Transverse colon (tissue), 4 donors: ENCODE data around the gene COPZ1. TPM values are rescaled to one million over a fixed set of nuclear protein-coding genes. Genes with fewer than 3 reads are reported as not detected.
"Not testable (repeated sequence)": the region's sequence is repeated elsewhere in the genome, so short reads cannot be mapped to it uniquely, and the experiment has no call there.

ENCODE experiments used
- DNase-seq: peaks from one replicate; pipeline ENCODE4 v3.0.0-alpha.2; 2019
- H3K27ac ChIP-seq, 4 donors: fragments of 200-600 bp; sonication (generic); 2 replicates each; pipeline ENCODE4 v1.5.1; 2016 to 2018; ENCODE audit warnings: inconsistent platforms in 4 of 4
- H3K27me3 ChIP-seq: fragments of 200-600 bp; sonication (generic); 2 replicates; pipeline ENCODE4 v1.5.1; 2017; ENCODE audit warnings: inconsistent platforms
- H3K36me3 ChIP-seq, 4 donors: fragments of 200-600 bp; sonication (generic); 2 replicates each; pipeline ENCODE4 v1.5.1; 2017 to 2019; ENCODE audit warnings: inconsistent platforms in 4 of 4
- H3K4me1 ChIP-seq, 4 donors: fragments of 200-600 bp; sonication (generic); 2 replicates each; pipeline ENCODE4 v1.5.1; 2017 to 2020; ENCODE audit warnings: inconsistent platforms in 4 of 4
- H3K4me3 ChIP-seq, 4 donors: fragments of 200-600 bp; sonication (generic); 1 replicate in 1 of 4; 2 replicates in 3 of 4; pipeline versions ENCODE4 v1.5.1 to v1.6.1; 2017 to 2019; ENCODE audit warnings: inconsistent platforms in 4 of 4
- H3K9me3 ChIP-seq, 2 donors: fragments of 200-600 bp; sonication (generic); 2 replicates each; pipeline ENCODE4 v1.5.1; 2017 to 2019; ENCODE audit warnings: inconsistent platforms in 2 of 2
- CTCF ChIP-seq, 5 experiments: fragments of 200-600 bp in 3 of 5; fragments of 450-650 bp in 2 of 5; sonication (generic) in 3 of 5; IDR thresholded peaks; 1 replicate in 2 of 5; 2 replicates in 3 of 5; pipeline ENCODE4 v1.5.1; 2016 to 2017; ENCODE audit warnings: antibody characterized with exemption in 5 of 5, inconsistent platforms in 3 of 5, mild to moderate bottlenecking in 2 of 5, moderate library complexity in 1 of 5
- EP300 ChIP-seq: sonication (generic); formaldehyde crosslinking; IDR thresholded peaks from one replicate; pipeline ENCODE4 v1.6.1; 2017; ENCODE audit warnings: antibody characterized with exemption, low read depth
- POLR2A ChIP-seq: fragments of 450-650 bp; IDR thresholded peaks from one replicate; pipeline ENCODE4 v1.6.1; 2016; ENCODE audit warnings: antibody characterized with exemption, mild to moderate bottlenecking, moderate library complexity
- POLR2AphosphoS5 ChIP-seq, 3 donors: sonication (generic); formaldehyde crosslinking; IDR thresholded peaks; one replicate each; pipeline ENCODE4 v1.6.1; 2016; ENCODE audit warnings: antibody characterized with exemption in 3 of 3
- WGBS, 2 donors: methylation state at CpG; one replicate each; pipeline ENCODE4 v1.1.5; 2018; ENCODE audit warnings: low coverage in 1 of 2; 5-methylcytosine and 5-hydroxymethylcytosine counted together
- in situ Hi-C, 4 donors: fragments of 200-750 bp; cut with MboI; loops; one replicate each; pipeline versions ENCODE4 v1.15.0 to v1.15.1; 2017; ENCODE audit warnings: low sequenced_read_pairs in 3 of 4, low pct_ligation_motif_present in 1 of 4, low pct_unique_long_range_greater_than_20kb in 1 of 4
- intact Hi-C: fragments of 100-400 bp; cut with DNase I; formaldehyde crosslinking; loops from one replicate; pipeline ENCODE4 v1.15.1; 2023; ENCODE audit warnings: low total_unique reads
- total RNA-seq, 4 donors: library from RNA; depleted of rRNA; stranded (reverse); fragments of >200 nt; gene quantifications; one replicate each; pipeline ENCODE4 v1.1.0, GENCODE V29; 2016

The COPZ1 gene
- total RNA-seq, 4 donors from 2014 or later: 25.8 to 79.6 (median 63.6) TPM

GRCh38 chr12:54282949-54283593, 41.9 kb upstream of the COPZ1 start:
- 29 to 36% methylated on average over 7 to 11 of the region's 11 CpGs for WGBS, 2 donors
- in situ Hi-C loops: no loop called here
- H3K4me3 ChIP-seq: peak overlapping the region in 2 of 4 donors; percentile 54 to 90
- H3K36me3 ChIP-seq: peaks cover 0 to 40% (median 20%) of the 10 kb centered on the region in 4 donors
- H3K27ac ChIP-seq: peak overlapping the region; percentile 45 to 95 (median 88)
- no peaks in the 10 kb centered on the region for H3K9me3 ChIP-seq
- intact Hi-C loops: no loop called here
- H3K27me3 ChIP-seq: no peaks in the 10 kb centered on the region
- peak; percentile 43 for DNase-seq
- TF ChIP-seq EP300: no peak
- TF ChIP-seq POLR2AphosphoS5 (IDR thresholded peaks at IDR 0.05): no peak
- no peak for TF ChIP-seq POLR2A
- TF ChIP-seq CTCF (IDR thresholded peaks at IDR 0.05): no peak
- H3K4me1 ChIP-seq: peaks cover 48 to 74% (median 69%) of the 10 kb centered on the region in 4 donors

GRCh38 chr12:54284070-54284780, 40.7 kb upstream of the COPZ1 start:
- H3K4me1 ChIP-seq: peaks cover 39 to 70% (median 67%) of the 10 kb centered on the region in 4 donors
- intact Hi-C loops, in situ Hi-C loops, H3K27me3 ChIP-seq, H3K9me3 ChIP-seq, DNase-seq: not testable (repeated sequence)
- peak overlapping the region in 2 of 4 donors; percentile 10 to 90 for H3K4me3 ChIP-seq
- WGBS, 2 donors: 26 to 31% methylated on average over 1 to 2 of the region's 2 CpGs
- peaks cover 0 to 40% (median 20%) of the 10 kb centered on the region in 4 donors for H3K36me3 ChIP-seq
- H3K27ac ChIP-seq: peak overlapping the region in 3 of 4 donors; percentile 86 to 95 (median 91)

GRCh38 chr12:54285150-54286041, 39.5 kb upstream of the COPZ1 start:
- H3K4me3 ChIP-seq: peak overlapping the region in 1 of 4 donors; percentile 10

More at GRCh38 chr12:54285150-54286041, 39.5 kb upstream of the COPZ1 start:
- H3K27ac ChIP-seq: peak overlapping the region; percentile 55 to 69 (median 62)
- TF ChIP-seq EP300: no peak
- TF ChIP-seq CTCF (IDR thresholded peaks at IDR 0.05): peak in 3 of 5 experiments; percentile 8 to 31 (median 17)
- TF ChIP-seq POLR2A: no peak
- no peak for TF ChIP-seq POLR2AphosphoS5 (IDR thresholded peaks at IDR 0.05)
- H3K36me3 ChIP-seq: peaks cover 0 to 40% (median 20%) of the 10 kb centered on the region in 4 donors
- intact Hi-C loops: no loop called here
- in situ Hi-C loops: no loop called here
- no peaks in the 10 kb centered on the region for H3K27me3 ChIP-seq
- 36 to 49% methylated on average over 3 to 5 of the region's 5 CpGs for WGBS, 2 donors
- no peaks in the 10 kb centered on the region for H3K9me3 ChIP-seq
- no peak for DNase-seq
- peaks cover 39 to 70% (median 67%) of the 10 kb centered on the region in 4 donors for H3K4me1 ChIP-seq
